Measurements from ENCODE around the gene PDGFRA.

PDGFRA gene

DNA sequence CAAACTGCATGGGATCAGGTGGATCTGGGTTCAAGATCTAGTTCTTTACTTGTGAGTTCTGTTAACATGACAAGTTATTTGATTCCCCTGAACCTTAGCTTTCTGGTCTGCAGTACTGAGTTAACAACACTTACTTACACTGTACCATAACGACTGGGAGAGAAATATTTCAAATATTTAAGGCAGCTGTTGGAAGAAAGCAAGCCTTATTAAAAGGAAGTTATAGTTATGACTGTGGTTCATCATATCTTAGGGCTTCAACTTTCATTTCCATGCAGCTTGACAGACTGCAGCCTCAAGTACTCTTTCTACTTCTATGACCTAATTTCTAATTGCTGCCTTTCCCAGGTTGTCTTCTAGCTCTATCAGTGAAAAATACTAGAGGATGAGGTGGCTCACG lies 40.0 kb upstream of the PDGFRA start:
- no peak for DNase-seq (ENCODE audit: low spot score)
- in situ Hi-C loops (cut with MboI; ENCODE audit: low sequenced_read_pairs, unreplicated experiment): no loop called here
- TF ChIP-seq, protein P1, sequence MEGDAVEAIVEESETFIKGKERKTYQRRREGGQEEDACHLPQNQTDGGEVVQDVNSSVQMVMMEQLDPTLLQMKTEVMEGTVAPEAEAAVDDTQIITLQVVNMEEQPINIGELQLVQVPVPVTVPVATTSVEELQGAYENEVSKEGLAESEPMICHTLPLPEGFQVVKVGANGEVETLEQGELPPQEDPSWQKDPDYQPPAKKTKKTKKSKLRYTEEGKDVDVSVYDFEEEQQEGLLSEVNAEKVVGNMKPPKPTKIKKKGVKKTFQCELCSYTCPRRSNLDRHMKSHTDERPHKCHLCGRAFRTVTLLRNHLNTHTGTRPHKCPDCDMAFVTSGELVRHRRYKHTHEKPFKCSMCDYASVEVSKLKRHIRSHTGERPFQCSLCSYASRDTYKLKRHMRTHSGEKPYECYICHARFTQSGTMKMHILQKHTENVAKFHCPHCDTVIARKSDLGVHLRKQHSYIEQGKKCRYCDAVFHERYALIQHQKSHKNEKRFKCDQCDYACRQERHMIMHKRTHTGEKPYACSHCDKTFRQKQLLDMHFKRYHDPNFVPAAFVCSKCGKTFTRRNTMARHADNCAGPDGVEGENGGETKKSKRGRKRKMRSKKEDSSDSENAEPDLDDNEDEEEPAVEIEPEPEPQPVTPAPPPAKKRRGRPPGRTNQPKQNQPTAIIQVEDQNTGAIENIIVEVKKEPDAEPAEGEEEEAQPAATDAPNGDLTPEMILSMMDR (IDR thresholded peaks at IDR 0.05; ENCODE audit: borderline replicate concordance, control extremely low read depth, extremely low read depth, insufficient read depth, missing control alignments): no peak

GRCh38 chr4:54192811-54193210 lies 36.3 kb upstream of the PDGFRA start:
- in situ Hi-C loops (cut with MboI; ENCODE audit: low sequenced_read_pairs, unreplicated experiment): no loop called here
- DNase-seq (ENCODE audit: low spot score): no peak
- TF ChIP-seq, protein P1 (IDR thresholded peaks at IDR 0.05; ENCODE audit: borderline replicate concordance, control extremely low read depth, extremely low read depth, insufficient read depth, missing control alignments): no peak

- no peak for DNase-seq (ENCODE audit: low spot score)
- TF ChIP-seq, protein P1 (IDR thresholded peaks at IDR 0.05; ENCODE audit: borderline replicate concordance, control extremely low read depth, extremely low read depth, insufficient read depth, missing control alignments): no peak
- in situ Hi-C loops (cut with MboI; ENCODE audit: low sequenced_read_pairs, unreplicated experiment): no loop called here
These were observed 31.2 kb upstream of the PDGFRA start for GRCh38 chr4:54197926-54198325.

DNA sequence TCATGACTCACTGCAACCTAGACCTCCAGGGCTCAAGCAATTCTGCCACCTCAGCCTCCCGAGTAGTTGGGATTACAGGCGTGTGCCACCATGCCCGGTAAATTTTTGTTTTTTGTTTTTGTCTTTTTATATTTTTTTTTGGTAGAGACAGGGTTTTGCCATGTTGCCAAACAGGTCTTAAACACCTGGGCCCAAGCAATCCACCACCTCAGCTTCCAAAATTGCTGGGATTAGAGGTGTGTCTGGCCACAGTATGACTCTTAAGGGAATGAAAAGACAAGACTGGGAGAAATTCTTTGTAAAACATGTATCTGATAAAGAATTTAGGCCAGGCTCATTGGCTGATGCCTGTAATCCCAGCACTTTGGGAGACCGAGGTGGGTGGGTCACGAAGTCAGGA lies 29.2 kb upstream of the PDGFRA start:
- TF ChIP-seq, protein P1 (IDR thresholded peaks at IDR 0.05; ENCODE audit: borderline replicate concordance, control extremely low read depth, extremely low read depth, insufficient read depth, missing control alignments): no peak
- DNase-seq (ENCODE audit: low spot score): no peak
- in situ Hi-C loops (cut with MboI; ENCODE audit: low sequenced_read_pairs, unreplicated experiment): loop anchor here (25.0 kb wide), 4 partner anchors 488 to 1188 kb away; partner anchors contain the start of gene LNX1

DNA sequence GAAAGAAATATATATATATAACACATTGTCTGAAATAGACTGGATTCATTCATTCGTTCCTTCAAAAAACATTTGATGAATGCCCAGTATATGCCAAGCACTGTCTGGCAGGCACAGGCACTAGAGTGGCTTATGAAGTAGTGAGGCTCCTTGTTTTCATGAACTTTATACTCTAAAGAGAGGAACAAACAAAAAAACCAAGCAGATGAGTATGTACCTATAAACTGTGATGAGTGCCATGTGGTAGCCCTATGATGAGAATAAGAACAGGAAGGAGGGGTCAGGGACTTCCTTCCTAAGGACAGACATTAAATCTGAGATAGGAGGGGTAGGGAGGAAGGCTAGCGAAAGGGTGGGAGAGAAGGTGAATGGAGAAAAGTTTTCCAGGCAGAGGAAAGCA lies 19.5 kb upstream of the PDGFRA start:
- DNase-seq (ENCODE audit: low spot score): no peak
- TF ChIP-seq, protein P1 (IDR thresholded peaks at IDR 0.05; ENCODE audit: borderline replicate concordance, control extremely low read depth, extremely low read depth, insufficient read depth, missing control alignments): no peak
- in situ Hi-C loops (cut with MboI; ENCODE audit: low sequenced_read_pairs, unreplicated experiment): loop anchor here (25.0 kb wide), 4 partner anchors 497 to 1197 kb away; partner anchors contain the start of gene LNX1

DNA sequence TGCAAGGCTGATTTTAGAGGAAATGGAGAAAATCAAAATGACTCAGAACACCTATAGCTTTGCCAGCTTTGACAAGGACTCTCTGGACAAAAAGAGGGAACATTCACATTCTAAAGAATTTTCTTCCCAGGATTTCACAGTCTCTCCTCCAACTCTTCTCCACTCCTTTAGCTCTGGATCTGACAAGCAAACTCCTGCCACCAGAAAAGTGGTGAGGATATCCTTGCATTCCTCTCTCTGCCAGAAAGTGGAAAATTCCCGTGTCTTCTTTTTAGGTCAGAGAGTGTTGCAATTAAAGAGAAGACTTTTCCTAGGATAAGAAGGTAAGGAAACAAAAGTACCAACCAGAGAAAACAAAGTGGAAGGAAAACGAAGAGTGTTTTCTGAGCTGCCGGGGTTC lies 16.1 kb upstream of the PDGFRA start:
- TF ChIP-seq, protein P1 (IDR thresholded peaks at IDR 0.05; ENCODE audit: borderline replicate concordance, control extremely low read depth, extremely low read depth, insufficient read depth, missing control alignments): no peak
- in situ Hi-C loops (cut with MboI; ENCODE audit: low sequenced_read_pairs, unreplicated experiment): loop anchor here (25.0 kb wide), 4 partner anchors 501 to 1201 kb away; partner anchors contain the start of gene LNX1
- no peak for DNase-seq (ENCODE audit: low spot score)
